ENCODE data around the gene HDAC10.

DNA sequence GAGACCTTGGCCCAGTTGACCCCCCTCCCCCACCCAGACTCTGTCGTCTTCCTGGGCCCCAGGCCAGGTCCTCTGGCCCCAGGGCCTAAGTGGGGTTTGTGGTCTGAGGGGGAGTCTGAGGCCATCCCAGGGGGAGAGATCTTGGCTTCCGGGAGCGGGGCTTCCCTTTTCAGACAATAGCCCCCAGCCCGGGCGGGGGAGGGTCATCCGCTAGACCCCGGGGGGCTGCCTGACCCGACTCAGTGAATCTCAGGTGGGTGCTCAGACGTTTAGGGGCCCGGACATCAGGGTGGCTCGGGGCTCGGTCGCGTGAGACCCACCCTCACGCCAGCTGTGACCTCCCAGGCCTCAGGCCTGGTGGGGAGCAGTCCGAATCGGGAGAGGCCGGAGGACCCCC is 18.5 kb upstream of the HDAC10 start:
- TF ChIP-seq, protein P1, sequence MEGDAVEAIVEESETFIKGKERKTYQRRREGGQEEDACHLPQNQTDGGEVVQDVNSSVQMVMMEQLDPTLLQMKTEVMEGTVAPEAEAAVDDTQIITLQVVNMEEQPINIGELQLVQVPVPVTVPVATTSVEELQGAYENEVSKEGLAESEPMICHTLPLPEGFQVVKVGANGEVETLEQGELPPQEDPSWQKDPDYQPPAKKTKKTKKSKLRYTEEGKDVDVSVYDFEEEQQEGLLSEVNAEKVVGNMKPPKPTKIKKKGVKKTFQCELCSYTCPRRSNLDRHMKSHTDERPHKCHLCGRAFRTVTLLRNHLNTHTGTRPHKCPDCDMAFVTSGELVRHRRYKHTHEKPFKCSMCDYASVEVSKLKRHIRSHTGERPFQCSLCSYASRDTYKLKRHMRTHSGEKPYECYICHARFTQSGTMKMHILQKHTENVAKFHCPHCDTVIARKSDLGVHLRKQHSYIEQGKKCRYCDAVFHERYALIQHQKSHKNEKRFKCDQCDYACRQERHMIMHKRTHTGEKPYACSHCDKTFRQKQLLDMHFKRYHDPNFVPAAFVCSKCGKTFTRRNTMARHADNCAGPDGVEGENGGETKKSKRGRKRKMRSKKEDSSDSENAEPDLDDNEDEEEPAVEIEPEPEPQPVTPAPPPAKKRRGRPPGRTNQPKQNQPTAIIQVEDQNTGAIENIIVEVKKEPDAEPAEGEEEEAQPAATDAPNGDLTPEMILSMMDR (IDR thresholded peaks at IDR 0.05) = no peak
- TF ChIP-seq POLR2AphosphoS5 (IDR thresholded peaks at IDR 0.05) = no peak
- TF ChIP-seq POLR2A (IDR thresholded peaks at IDR 0.05) = no peak

Measured in suprapubic skin (tissue), 4 donors.